GM12892 (cell line): ENCODE data around the gene FAM186B.

Experiments
- POLR2A ChIP-seq: IDR thresholded peaks from 2 replicates; pipeline ENCODE4 v1.6.1; 2011; ENCODE audit warnings: low read depth, low read length, control low read depth
- POLR2AphosphoS5 ChIP-seq: IDR thresholded peaks from 2 replicates; pipeline ENCODE4 v1.6.1; 2011; ENCODE audit warnings: low read depth, low read length, control low read depth
- TAF1 ChIP-seq: IDR thresholded peaks from 2 replicates; pipeline ENCODE4 v1.6.1; 2011; ENCODE audit warnings: low read depth, mild to moderate bottlenecking, control low read depth, low read length, borderline replicate concordance

- TF ChIP-seq POLR2A (no peak), TAF1 (no peak), POLR2AphosphoS5 (no peak)
Observed at GRCh38 chr12:49541911-49542505, 63.4 kb downstream of the FAM186B start.
